GM20000 (cell line): Measurements from ENCODE around the gene ITGB7.
"Not testable (repeated sequence)": the region's sequence is repeated elsewhere in the genome, so short reads cannot be mapped to it uniquely, and the experiment has no call there.

Experiments used
- DNase-seq: peaks from one replicate; pipeline ENCODE4 v3.0.0; 2012; ENCODE audit warnings: low spot score
- CTCF ChIP-seq: IDR thresholded peaks from 2 replicates; pipeline ENCODE4 v1.5.1; 2012; ENCODE audit warnings: mild to moderate bottlenecking, control low read depth; ENCODE audit errors: extremely low read depth, missing control alignments

The ITGB7 gene

GRCh38 chr12:53208877-53209463 is 1.9 kb upstream of the ITGB7 start:
- peak; percentile 74 for DNase-seq
- no peak for TF ChIP-seq CTCF

GRCh38 chr12:53208435-53208834 is 1.4 kb upstream of the ITGB7 start:
- TF ChIP-seq CTCF = no peak
- DNase-seq = no peak

- no peak for TF ChIP-seq CTCF
- peak; percentile 85 for DNase-seq
Observed at GRCh38 chr12:53205747-53206419, 1.2 kb downstream of the ITGB7 start.

- no peak for DNase-seq
- TF ChIP-seq CTCF = no peak
Observed at GRCh38 chr12:53204351-53204750, 2.7 kb downstream of the ITGB7 start.

- DNase-seq = not testable (repeated sequence)
Observed at GRCh38 chr12:53202316-53202715, 4.7 kb downstream of the ITGB7 start.

- no peak for TF ChIP-seq CTCF
- DNase-seq = no peak
Observed at GRCh38 chr12:53201639-53202038, 5.4 kb downstream of the ITGB7 start.

GRCh38 chr12:53201177-53201541 is 5.9 kb downstream of the ITGB7 start:
- DNase-seq = no peak
- no peak for TF ChIP-seq CTCF

GRCh38 chr12:53200458-53201176 is 6.4 kb downstream of the ITGB7 start:
- TF ChIP-seq CTCF = no peak
- DNase-seq = peak; percentile 72
